H9 (cell line): ENCODE measurements around the gene TRMT1L. TPM values are rescaled to one million over a fixed set of nuclear protein-coding genes. Genes with fewer than 3 reads are reported as not detected.
A peak's percentile ranks its signal among the peaks of the same experiment; 100 is the strongest.

Source experiments
- DNase-seq: peaks from one replicate; pipeline ENCODE4 v3.0.0-alpha.2; 2017
- H2AFZ ChIP-seq: one replicate; pipeline ENCODE4 v1.6.1; 2013; ENCODE audit warnings: mild to moderate bottlenecking, low read length, control low read depth, moderate library complexity
- H2AK5ac ChIP-seq: 2 replicates; pipeline ENCODE4 v1.6.1; 2013; ENCODE audit warnings: low read length, control low read depth, mixed read lengths; ENCODE audit not compliant: insufficient read length
- H2BK120ac ChIP-seq: one replicate; pipeline ENCODE4 v1.6.1; 2013; ENCODE audit warnings: low read depth, mild to moderate bottlenecking, low read length, control low read depth, inconsistent platforms; ENCODE audit not compliant: poor library complexity, severe bottlenecking
- H2BK12ac ChIP-seq: 2 replicates; pipeline ENCODE4 v1.6.1; 2013; ENCODE audit warnings: low read length, control low read depth, mixed read lengths, low read depth; ENCODE audit not compliant: insufficient read length
- H2BK15ac ChIP-seq: 2 replicates; pipeline ENCODE4 v1.6.1; 2013; ENCODE audit warnings: low read depth, low read length, control low read depth
- H2BK20ac ChIP-seq: one replicate; pipeline ENCODE4 v1.6.1; 2013; ENCODE audit warnings: low read depth, mild to moderate bottlenecking, low read length, control low read depth, inconsistent platforms; ENCODE audit not compliant: poor library complexity, severe bottlenecking
- H2BK5ac ChIP-seq: 2 replicates; pipeline ENCODE4 v1.6.1; 2013; ENCODE audit warnings: low read length, control low read depth, mixed read lengths; ENCODE audit not compliant: insufficient read length
- H3K14ac ChIP-seq: 2 replicates; pipeline ENCODE4 v1.6.1; 2013; ENCODE audit warnings: low read length, control low read depth; ENCODE audit not compliant: insufficient read depth
- H3K18ac ChIP-seq: 2 replicates; pipeline ENCODE4 v1.6.1; 2013; ENCODE audit warnings: low read depth, mild to moderate bottlenecking, mixed read lengths, low read length, control low read depth; ENCODE audit not compliant: insufficient read length
- H3K23ac ChIP-seq: 2 replicates; pipeline ENCODE4 v1.6.1; 2013; ENCODE audit warnings: low read length, control low read depth, mixed read lengths, low read depth; ENCODE audit not compliant: insufficient read length
- H3K23me2 ChIP-seq: 2 replicates; pipeline ENCODE4 v1.6.1; 2013; ENCODE audit warnings: low read depth, mild to moderate bottlenecking, mixed read lengths, low read length, control low read depth; ENCODE audit not compliant: insufficient read length, poor library complexity, severe bottlenecking
- H3K27ac ChIP-seq: 2 replicates; pipeline ENCODE4 v1.5.1; 2013; ENCODE audit warnings: low read length, control low read depth, mixed read lengths, low read depth; ENCODE audit not compliant: insufficient read length
- H3K27me3 ChIP-seq: 2 replicates; pipeline ENCODE4 v1.6.1; 2013; ENCODE audit warnings: low read length, control low read depth, inconsistent platforms; ENCODE audit not compliant: insufficient read depth
- H3K4ac ChIP-seq: 2 replicates; pipeline ENCODE4 v1.6.1; 2013; ENCODE audit warnings: low read depth, mild to moderate bottlenecking, control low read depth, inconsistent platforms, low read length, moderate library complexity
- H3K4me1 ChIP-seq: 2 replicates; pipeline ENCODE4 v1.6.1; 2013; ENCODE audit warnings: low read length, control low read depth, inconsistent platforms; ENCODE audit not compliant: insufficient read depth
- H3K4me2 ChIP-seq: 2 replicates; pipeline ENCODE4 v1.6.1; 2013; ENCODE audit warnings: low read length, control low read depth, mixed read lengths; ENCODE audit not compliant: insufficient read length, insufficient read depth
- H3K56ac ChIP-seq: 2 replicates; pipeline ENCODE4 v1.6.1; 2013; ENCODE audit warnings: low read depth, mild to moderate bottlenecking, mixed read lengths, low read length, control low read depth; ENCODE audit not compliant: insufficient read length
- H3K79me1 ChIP-seq: 2 replicates; pipeline ENCODE4 v1.6.1; 2013; ENCODE audit warnings: low read depth, mild to moderate bottlenecking, moderate library complexity, low read length, control low read depth, inconsistent platforms; ENCODE audit not compliant: insufficient read depth, poor library complexity, severe bottlenecking
- H3K79me2 ChIP-seq: 2 replicates; pipeline ENCODE4 v1.6.1; 2013; ENCODE audit warnings: low read length, control low read depth, inconsistent platforms; ENCODE audit not compliant: insufficient read depth
- H3K9ac ChIP-seq: 2 replicates; pipeline ENCODE4 v1.6.1; 2013; ENCODE audit warnings: low read length, control low read depth, mixed read lengths; ENCODE audit not compliant: insufficient read length; ENCODE audit errors: extremely low read depth
- H3K9me3 ChIP-seq: one replicate; pipeline ENCODE4 v1.6.1; 2013; ENCODE audit warnings: low read depth, low read length, inconsistent platforms; ENCODE audit not compliant: control insufficient read depth
- H3T11ph ChIP-seq: one replicate; pipeline ENCODE4 v1.6.1; 2013; ENCODE audit warnings: mild to moderate bottlenecking, low read length, control low read depth, inconsistent platforms
- H4K20me1 ChIP-seq: one replicate; pipeline ENCODE4 v1.6.1; 2013; ENCODE audit not compliant: control insufficient read depth, insufficient read length, insufficient read depth
- H4K5ac ChIP-seq: 2 replicates; pipeline ENCODE4 v1.6.1; 2013; ENCODE audit warnings: low read depth, mild to moderate bottlenecking, mixed read lengths, low read length, control low read depth; ENCODE audit not compliant: insufficient read length
- H4K8ac ChIP-seq: replicated peaks from 2 replicates; pipeline ENCODE4 v1.6.1; 2013; ENCODE audit warnings: low read length, control low read depth, mixed read lengths, low read depth; ENCODE audit not compliant: insufficient read length
- H4K91ac ChIP-seq: 2 replicates; pipeline ENCODE4 v1.6.1; 2013; ENCODE audit warnings: low read depth, mild to moderate bottlenecking, moderate library complexity, mixed read lengths, low read length, control low read depth; ENCODE audit not compliant: insufficient read length
- H3K27ac Mint-ChIP-seq, 3 experiments: 2 replicates in 2 of 3; 3 replicates in 1 of 3; pipeline ENCODE4 v1.8.0; 2020 to 2021; ENCODE audit warnings: mixed read lengths in 3 of 3, mild to moderate bottlenecking in 1 of 3, moderate library complexity in 1 of 3
- H3K27me3 Mint-ChIP-seq: 2 replicates; pipeline ENCODE4 v1.8.0; 2021; ENCODE audit warnings: low read depth, mild to moderate bottlenecking, moderate library complexity, mixed read lengths
- H3K36me3 Mint-ChIP-seq, 3 experiments: 2 replicates in 2 of 3; 3 replicates in 1 of 3; pipeline ENCODE4 v1.8.0; 2020 to 2021; ENCODE audit warnings: low read depth in 3 of 3, mixed read lengths in 3 of 3; ENCODE audit not compliant: insufficient read depth in 1 of 3
- H3K4me1 Mint-ChIP-seq, 2 experiments: 2 replicates each; pipeline ENCODE4 v1.8.0; 2020; ENCODE audit warnings: mixed read lengths in 2 of 2
- H3K4me3 Mint-ChIP-seq, 2 experiments: 2 replicates in 1 of 2; 3 replicates in 1 of 2; pipeline ENCODE4 v1.8.0; 2020 to 2021; ENCODE audit warnings: mild to moderate bottlenecking in 2 of 2, mixed read lengths in 2 of 2, moderate library complexity in 1 of 2
- H3K9me3 Mint-ChIP-seq, 2 experiments: 2 replicates in 1 of 2; 3 replicates in 1 of 2; pipeline ENCODE4 v1.8.0; 2020; ENCODE audit warnings: mild to moderate bottlenecking in 2 of 2, mixed read lengths in 2 of 2, moderate library complexity in 1 of 2
- CTCF ChIP-seq: fragments of 200-600 bp; sonication (generic); conservative IDR thresholded peaks from 3 replicates; pipeline ENCODE4 v1.8.0; 2021; ENCODE audit warnings: antibody characterized with exemption, mild to moderate bottlenecking
- WGBS: extraction: QIAGEN DNeasy Blood & Tissue Kit; methylation state at CpG from one replicate; pipeline ENCODE4 v1.1.7; 2013; ENCODE audit warnings: missing lambda C conversion rate, low lambda C conversion rate, mixed read lengths; ENCODE audit not compliant: insufficient read length; ENCODE audit errors: extremely low coverage; 5-methylcytosine and 5-hydroxymethylcytosine counted together
- total RNA-seq: library from RNA; stranded (reverse); gene quantifications from 2 replicates; pipeline ENCODE4 v1.2.1, GENCODE V29; 2021

TRMT1L gene
- total RNA-seq, 1 experiment from 2014 or later = 17.9 TPM

GRCh38 chr1:185083818-185084217 lies 72.9 kb downstream of the TRMT1L start:
- Histone ChIP-seq H4K20me1 (no peaks in the 10 kb centered on the region), H3K4me1 (no peaks in the 10 kb centered on the region), H4K91ac (no peak overlapping the region), H3T11ph (no peak overlapping the region), H3K23ac (no peak overlapping the region), H3K4ac (no peak overlapping the region), H3K79me2 (peaks cover 19% of the 10 kb centered on the region; the same call in 1 of the 2 replicates), H3K27me3 (no peaks in the 10 kb centered on the region), H2BK15ac (no peak overlapping the region), H2BK20ac (no peak overlapping the region), H2AFZ (no peak overlapping the region), H3K56ac (no peak overlapping the region), H3K27ac (no peak overlapping the region), H3K18ac (no peak overlapping the region), H2BK12ac (no peak overlapping the region), H2AK5ac (no peak overlapping the region), H3K9ac (no peak overlapping the region), H3K79me1 (peaks cover 16% of the 10 kb centered on the region), H2BK120ac (no peak overlapping the region), H3K14ac (no peak overlapping the region), H4K8ac (no peak overlapping the region), H4K5ac (no peak overlapping the region), H3K23me2 (no peaks in the 10 kb centered on the region), H2BK5ac (no peak overlapping the region), H3K4me2 (no peak overlapping the region), H3K9me3 (no peaks in the 10 kb centered on the region)
- no peak for DNase-seq
- Mint-ChIP-seq H3K27me3 (no peaks in the 10 kb centered on the region; the same call in 1 of the 2 replicates), H3K4me3 (no peak overlapping the region), H3K27ac (peak overlapping the region in 1 of 3 experiments; percentile 91; a peak in 2 of 7 replicates), H3K36me3 (peaks cover 16 to 22% (median 19%) of the 10 kb centered on the region in 3 experiments; a peak in 6 of 7 replicates), H3K4me1 (peaks cover 16 to 24% of the 10 kb centered on the region in 2 experiments), H3K9me3 (no peaks in the 10 kb centered on the region)
- no peak for TF ChIP-seq CTCF
- no CpG with 5 or more reads among the region's 2 CpGs for WGBS
